HTERT RPE-1 (cell line): ENCODE measurements around the gene GBP5.
"Not testable (repeated sequence)": the region's sequence is repeated elsewhere in the genome, so short reads cannot be mapped to it uniquely, and the experiment has no call there.

ENCODE experiments used
- in situ Hi-C: fragments of 300-500 bp; cut with MboI; formaldehyde crosslinking; loops from 4 replicates; pipeline ENCODE4 v1.14.3; 2020; ENCODE audit warnings: low sequenced_read_pairs

GBP5 gene

GRCh38 chr1:89285745-89286380 is 13.2 kb upstream of the GBP5 start:
- in situ Hi-C loops, result no loop called here

GRCh38 chr1:89284078-89284763 is 11.6 kb upstream of the GBP5 start:
- in situ Hi-C loops, result not testable (repeated sequence)

GRCh38 chr1:89280766-89281165 is 8.1 kb upstream of the GBP5 start:
- in situ Hi-C loops, result no loop called here

- in situ Hi-C loops, result no loop called here
Measured at GRCh38 chr1:89279011-89279466, 6.4 kb upstream of the GBP5 start.

- in situ Hi-C loops, result no loop called here
Measured at GRCh38 chr1:89277725-89278124, 5.1 kb upstream of the GBP5 start.

- in situ Hi-C loops, result no loop called here
Measured at GRCh38 chr1:89276690-89277089, 4.0 kb upstream of the GBP5 start.

GRCh38 chr1:89274411-89274857 is 1.8 kb upstream of the GBP5 start:
- in situ Hi-C loops, result no loop called here

GRCh38 chr1:89273324-89273778 is 691 bp upstream of the GBP5 start:
- in situ Hi-C loops, result no loop called here

GRCh38 chr1:89271341-89272015 is 1.2 kb downstream of the GBP5 start:
- in situ Hi-C loops, result no loop called here

GRCh38 chr1:89270423-89270822 is 2.2 kb downstream of the GBP5 start:
- in situ Hi-C loops, result no loop called here

- in situ Hi-C loops, result no loop called here
Measured at GRCh38 chr1:89269277-89269676, 3.4 kb downstream of the GBP5 start.

GRCh38 chr1:89262643-89263042 is 10.0 kb downstream of the GBP5 start:
- in situ Hi-C loops, result no loop called here

GRCh38 chr1:89261926-89262515 is 10.6 kb downstream of the GBP5 start:
- in situ Hi-C loops, result no loop called here

GRCh38 chr1:89260566-89261255 is 11.9 kb downstream of the GBP5 start:
- in situ Hi-C loops, result no loop called here

- in situ Hi-C loops, result no loop called here
Measured at GRCh38 chr1:89260042-89260441, 12.6 kb downstream of the GBP5 start.

GRCh38 chr1:89259283-89259971 is 13.2 kb downstream of the GBP5 start:
- in situ Hi-C loops, result no loop called here

GRCh38 chr1:89257041-89257440 is 15.6 kb downstream of the GBP5 start:
- in situ Hi-C loops, result no loop called here

GRCh38 chr1:89255581-89255980 is 17.1 kb downstream of the GBP5 start:
- in situ Hi-C loops, result not testable (repeated sequence)

GRCh38 chr1:89254658-89255287 is 17.9 kb downstream of the GBP5 start:
- in situ Hi-C loops, result no loop called here

- in situ Hi-C loops, result no loop called here
Measured at GRCh38 chr1:89243046-89243445, 29.6 kb downstream of the GBP5 start.
